Femur (tissue), 1 donor: ENCODE results near the gene ZFYVE26.
"Not testable (repeated sequence)": the region's sequence is repeated elsewhere in the genome, so short reads cannot be mapped to it uniquely, and the experiment has no call there.

ENCODE experiments used
- DNase-seq: peaks from one replicate; pipeline ENCODE4 v3.0.0-alpha.2; 2017

ZFYVE26 gene

DNA sequence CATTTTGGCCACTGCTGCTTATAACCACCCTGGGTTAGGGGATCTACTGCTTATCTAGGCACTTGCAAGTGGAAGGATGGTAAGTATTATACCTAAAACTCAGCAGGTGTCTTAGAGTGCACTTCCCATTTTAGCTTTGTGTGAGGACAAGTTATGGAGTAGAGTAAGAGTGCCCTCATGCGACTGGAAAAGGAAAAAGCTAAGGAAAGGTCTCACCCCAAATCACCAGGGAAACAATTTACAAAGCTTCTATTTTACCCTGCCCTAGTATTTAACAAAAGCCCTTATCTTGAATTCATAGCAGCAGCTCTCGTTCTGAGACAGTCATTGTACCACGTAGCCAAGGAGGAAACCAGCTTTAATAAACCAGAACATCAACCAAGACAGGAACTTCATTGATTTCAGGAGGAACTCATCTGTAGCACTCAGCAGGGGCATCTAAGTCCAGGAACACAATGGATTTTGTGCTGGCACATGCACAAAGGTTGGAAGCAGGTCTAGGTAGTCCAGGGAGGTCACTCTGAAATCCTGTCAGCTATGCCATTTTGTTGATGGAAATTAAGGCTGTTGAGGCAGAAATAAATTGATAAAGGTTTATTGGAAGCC, 111.8 kb downstream of the ZFYVE26 start:
- peak; percentile 25 for DNase-seq

- no peak for DNase-seq
Observed at GRCh38 chr14:67703997-67704396, 112.4 kb downstream of the ZFYVE26 start.

- not testable (repeated sequence) for DNase-seq
Observed at GRCh38 chr14:67701492-67701891, 114.9 kb downstream of the ZFYVE26 start, which contains the start of gene RDH12. Gene RDH12, plus strand, starts transcription at chr14:67701886. Its CDS starts 20,757 bp downstream, at chr14:67722643.

- DNase-seq: no peak
Observed at GRCh38 chr14:67698179-67698578, 118.2 kb downstream of the ZFYVE26 start.

DNA sequence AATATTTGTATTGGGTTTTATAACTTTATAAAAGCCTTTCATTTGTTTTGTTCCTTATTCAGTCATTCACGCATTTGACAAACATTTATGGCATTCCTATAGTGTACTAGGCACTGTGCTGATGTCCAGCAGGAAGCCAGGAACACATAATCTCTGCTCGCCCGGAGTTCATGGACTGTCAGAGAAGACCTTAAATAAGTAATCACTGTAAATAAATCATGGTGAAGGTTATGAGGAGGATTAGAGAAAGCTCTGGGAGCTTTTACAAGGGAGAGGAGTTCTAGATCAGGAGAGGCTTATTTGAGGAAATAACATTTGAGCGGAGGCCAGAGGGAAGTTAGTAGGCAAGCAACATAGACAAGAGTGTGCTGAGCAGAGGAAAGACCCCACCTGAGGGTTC, 119.4 kb downstream of the ZFYVE26 start:
- no peak for DNase-seq
